ENCODE measurements around the gene ABO.
"Not testable (repeated sequence)": the region's sequence is repeated elsewhere in the genome, so short reads cannot be mapped to it uniquely, and the experiment has no call there.

Gene ABO

DNA sequence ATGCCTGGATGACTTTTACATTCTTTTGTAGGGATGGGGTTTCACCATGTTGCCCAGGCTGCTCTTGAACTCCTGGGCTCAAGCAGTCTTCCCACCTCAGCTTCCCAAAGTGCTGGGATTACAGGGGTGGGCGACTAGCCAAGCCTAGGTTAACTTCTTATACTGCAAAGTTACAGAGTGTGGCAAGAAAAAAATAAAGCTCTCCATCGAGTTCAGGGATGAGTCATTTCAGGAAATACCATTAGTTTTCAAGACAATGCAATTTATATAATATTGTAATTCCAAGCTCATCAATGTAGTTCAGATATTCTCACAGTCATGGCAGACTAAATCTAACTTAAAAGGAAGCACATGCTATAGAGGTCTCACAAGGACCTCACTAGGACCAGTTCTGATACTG is 11.5 kb upstream of the ABO start:
- DNase-seq, result no peak

DNA sequence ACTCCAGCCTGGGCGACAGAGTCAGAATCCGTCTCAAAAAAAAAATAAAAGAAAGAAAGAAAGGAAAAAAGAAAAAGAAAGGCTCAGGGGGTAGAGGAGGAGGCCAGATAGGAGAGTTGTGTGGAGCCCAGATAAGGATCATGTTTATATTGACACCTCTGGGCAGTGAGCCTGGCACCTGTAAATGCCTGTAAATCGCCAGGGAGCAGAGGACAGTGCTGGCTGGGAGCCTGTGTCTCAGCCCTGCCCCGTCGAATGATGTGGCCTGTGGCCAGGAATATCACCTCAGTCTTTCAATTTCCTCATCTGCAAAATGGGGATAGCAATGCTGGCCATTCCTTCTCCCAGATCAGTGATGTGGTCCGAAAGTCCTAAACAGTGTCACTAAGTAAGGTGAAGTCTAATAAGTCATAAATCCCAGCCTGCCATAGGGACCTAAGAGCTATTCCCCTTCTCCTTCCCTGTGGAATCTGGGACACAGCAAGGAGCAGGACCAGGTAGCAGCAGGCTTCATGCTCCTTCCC is 10.3 kb upstream of the ABO start:
- DNase-seq, result no peak

DNA sequence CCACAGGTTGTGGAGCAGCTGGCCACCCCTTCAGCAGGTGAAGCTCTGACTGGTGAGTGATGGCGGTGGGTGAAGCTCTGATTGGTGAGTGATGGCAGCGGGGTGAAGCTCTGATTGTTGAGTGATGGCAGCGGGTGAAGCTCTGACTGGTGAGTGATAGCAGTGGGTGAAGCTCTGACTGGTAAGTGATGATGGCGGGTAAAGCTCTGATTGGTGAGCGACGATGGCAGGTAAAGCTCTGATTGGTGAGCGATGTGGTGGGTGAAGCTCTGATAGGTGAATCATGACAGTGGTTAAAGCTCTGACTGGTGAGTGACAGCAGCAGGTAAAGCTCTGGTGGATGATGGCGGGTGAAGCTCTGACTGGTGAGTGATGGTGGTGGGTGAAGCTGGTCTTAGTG is 9.4 kb upstream of the ABO start:
- DNase-seq, result no peak

DNA sequence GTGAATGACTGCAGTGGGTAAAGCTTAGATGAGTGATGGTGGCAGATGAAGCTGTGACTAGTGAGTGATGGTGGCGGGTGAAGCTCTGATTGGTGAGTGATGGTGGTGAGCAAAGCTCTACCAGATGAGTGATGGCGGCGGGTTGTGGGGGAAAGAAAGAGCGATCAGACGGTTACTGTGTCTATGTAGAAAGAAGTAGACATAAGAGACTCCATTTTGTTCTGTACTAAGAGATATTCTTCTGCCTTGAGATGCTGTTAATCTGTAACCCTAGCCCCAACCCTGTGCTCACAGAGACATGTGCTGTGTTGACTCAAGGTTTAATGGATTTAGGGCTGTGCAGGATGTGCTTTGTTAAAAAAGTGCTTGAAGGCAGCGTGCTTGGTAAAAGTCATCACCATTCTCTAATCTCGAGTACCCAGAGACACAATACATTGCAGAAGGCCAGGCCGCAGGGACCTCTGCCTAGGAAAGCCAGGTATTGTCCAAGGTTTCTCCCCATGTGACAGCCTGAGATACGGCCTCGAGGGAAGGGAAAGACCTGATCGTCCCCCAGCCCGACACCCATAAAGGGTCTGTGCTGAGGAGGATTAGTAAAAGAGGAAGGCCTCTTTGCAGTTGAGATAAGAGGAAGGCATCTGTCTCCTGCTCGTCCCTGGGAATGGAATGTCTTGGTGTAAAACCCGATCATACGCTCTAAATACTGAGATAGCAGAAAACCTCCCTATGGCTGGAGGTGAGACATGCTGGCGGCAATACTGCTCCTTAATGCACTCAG is 8.4 kb upstream of the ABO start:
- DNase-seq, result not testable (repeated sequence)

DNA sequence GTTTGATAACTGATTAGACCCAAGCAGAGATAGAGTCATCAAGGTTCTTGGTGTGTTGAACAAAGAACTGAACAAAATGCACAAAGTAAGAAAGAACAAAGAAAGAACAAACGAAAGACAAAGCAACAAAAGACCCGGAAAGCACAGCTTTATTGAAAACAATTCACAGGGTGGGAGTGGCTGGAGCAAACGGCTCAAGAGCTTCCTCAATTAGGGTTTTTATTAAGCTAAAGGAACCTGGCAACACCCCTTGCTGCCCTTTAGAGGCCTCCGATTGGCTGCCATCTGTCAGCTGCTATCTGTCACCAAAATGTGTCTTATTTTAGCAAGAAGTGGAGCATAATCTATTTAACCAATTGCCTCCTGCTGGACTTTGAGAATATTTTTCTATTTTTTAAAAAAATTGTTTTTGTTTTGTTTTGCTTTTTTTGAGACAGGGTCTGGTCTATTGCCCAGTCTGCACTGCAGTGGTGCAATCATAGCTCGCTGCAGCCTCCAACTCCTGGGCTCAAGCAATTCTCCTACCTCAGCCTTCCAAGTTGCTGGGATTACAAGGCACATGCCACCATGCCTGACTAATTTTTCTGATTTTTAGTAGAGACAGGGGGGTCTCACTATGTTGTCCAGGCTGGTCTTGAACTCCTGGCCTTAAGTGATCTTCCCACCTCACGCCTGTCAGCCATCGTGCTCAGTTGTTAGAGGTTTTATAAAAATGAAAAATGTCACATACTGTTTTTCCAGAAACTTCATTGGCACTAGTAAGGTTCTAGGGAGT is 7.7 kb upstream of the ABO start:
- no peak for DNase-seq

DNA sequence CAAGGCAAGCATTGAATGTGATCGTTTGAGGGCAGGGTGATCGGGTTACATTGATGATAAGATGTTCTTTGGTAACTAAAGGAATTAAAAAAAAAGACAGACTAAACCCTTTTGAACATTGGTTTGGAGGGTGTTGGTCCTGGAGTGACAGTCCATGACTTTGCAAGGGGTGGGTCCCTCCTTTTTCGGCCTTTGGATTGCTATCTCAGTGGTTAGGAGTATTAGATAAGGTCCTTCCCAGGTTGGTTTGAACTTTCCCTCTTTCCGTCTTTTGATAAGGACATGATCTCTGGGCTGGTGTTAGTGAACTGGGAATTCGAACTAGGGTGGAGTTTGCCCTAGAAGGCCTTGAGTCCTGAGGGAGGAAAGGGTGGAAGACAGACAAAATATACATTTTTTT is 5.4 kb upstream of the ABO start:
- no peak for DNase-seq

DNA sequence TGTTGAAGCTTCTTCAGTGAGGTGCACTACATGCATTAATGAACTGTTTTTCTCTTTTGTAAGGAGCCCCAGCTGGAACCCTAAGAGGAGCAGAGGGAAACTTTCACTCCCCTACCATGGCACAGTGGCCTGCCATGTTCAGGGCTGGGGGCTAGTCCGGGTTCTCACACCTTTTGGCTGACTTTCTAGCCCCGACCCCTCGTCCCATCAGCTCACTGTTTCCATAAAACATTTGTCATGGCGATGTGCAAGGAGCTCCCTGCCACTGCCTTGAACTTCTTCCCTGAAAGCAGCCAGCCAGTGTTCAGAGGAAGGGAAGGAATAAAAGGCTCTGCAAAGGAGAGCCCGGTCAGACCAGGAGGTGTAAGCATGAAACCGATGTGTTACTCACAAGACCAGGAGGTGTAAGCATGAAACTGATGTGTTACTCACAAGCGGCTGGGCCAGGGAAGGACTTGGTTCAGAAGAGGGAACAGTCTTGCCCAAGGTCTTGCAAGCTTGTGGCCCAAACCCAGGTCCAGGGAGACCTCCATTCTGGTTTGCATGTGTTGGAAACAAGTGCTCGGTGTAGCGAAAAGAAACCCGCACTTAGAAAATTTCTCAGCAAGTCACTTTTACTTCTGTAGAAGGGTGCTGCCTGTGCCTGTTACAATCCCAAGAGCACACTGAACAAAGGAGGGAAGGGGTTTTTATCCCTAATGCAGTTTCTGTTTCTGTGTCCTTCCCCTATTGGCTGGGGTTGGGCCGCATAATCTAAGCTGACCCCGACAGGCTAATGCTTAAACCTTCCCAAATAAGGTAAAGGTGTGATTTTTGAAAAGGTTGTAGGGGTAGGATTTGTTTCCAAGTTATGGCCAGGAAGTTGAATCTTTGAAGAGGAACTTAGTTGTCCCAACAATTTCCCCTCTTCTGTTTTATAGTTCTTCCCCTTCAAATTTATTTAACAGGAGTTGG is 3.4 kb upstream of the ABO start:
- DNase-seq, result no peak

DNA sequence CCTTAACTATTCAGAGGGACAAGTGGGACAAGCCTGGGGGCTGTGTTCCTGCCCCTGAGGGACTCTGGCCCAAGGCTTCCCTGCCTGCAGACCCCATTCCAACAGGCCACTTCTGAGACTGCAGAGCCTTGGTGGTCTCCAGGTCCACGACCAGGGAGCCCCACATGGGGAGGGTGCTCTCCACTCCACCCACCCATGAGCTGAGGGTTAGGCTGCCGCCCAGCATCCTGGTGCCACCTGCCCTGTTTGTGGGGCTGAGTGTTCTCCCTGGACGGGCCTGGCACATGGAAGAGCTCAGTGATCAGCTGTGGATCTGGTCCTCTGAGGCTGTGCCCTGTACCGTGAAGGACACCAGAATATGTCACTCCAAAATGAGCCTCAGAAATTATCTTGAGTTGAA is 2.5 kb upstream of the ABO start:
- DNase-seq, result no peak

DNA sequence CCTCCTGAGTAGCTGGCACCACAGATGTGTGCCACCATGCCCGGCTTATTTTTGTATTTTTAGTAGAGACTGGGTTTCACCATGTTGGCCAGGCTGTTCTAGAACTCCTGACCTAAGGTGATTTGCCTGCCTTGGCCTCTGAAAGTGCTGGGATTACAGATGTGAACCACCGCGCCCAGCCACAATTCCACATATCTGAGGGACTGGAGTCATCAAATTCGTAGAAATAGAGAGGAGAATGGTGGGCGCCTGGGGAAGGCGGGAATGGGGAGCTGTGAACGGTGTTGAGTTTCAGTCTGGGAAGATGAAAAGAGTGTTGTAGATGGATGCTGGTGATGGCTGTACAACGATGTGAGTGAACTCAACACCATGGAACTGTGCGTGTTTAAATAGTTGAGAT is 1.9 kb upstream of the ABO start:
- DNase-seq, result no peak

DNA sequence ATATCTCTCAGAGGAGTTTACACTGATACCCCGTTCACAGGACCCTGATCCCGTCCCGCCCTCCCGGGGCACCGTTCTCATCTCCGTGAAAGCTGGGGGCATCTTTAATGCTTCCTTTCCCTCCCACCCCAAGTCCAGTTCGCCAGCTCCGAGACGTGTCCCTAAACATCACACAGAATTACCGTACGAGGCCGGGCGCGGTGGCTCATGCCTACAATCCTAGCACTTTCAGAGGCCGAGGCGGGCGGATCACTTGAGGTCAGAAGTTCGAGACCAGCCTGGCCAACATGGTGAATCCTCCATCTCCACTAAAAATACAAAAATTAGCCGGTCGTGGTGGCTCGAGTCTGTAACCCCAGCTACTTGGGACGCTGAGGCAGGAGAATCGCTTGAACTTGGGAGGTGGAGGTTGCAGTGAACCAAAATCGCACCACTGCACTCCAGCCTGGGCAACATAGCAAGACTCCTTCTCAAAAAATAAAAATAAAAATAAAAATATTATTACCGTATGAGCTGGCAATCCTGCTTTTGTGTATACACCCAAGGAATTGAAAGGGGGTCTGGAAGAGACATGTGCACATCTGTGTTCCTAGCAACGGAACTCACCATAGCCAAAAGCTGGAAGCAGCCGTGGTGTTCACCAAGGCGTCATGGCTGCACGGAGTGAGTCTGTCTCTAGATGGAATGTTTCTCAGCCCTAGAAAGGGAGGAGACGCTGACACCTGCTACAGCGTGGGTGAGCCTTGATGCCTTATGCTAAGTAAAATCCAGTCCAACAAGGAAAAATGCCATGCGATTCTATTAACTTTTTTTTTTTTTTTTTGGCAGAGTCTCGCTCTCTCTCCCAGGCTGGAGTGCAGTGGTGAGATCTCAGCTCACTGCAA is 1.2 kb upstream of the ABO start:
- no peak for DNase-seq

DNA sequence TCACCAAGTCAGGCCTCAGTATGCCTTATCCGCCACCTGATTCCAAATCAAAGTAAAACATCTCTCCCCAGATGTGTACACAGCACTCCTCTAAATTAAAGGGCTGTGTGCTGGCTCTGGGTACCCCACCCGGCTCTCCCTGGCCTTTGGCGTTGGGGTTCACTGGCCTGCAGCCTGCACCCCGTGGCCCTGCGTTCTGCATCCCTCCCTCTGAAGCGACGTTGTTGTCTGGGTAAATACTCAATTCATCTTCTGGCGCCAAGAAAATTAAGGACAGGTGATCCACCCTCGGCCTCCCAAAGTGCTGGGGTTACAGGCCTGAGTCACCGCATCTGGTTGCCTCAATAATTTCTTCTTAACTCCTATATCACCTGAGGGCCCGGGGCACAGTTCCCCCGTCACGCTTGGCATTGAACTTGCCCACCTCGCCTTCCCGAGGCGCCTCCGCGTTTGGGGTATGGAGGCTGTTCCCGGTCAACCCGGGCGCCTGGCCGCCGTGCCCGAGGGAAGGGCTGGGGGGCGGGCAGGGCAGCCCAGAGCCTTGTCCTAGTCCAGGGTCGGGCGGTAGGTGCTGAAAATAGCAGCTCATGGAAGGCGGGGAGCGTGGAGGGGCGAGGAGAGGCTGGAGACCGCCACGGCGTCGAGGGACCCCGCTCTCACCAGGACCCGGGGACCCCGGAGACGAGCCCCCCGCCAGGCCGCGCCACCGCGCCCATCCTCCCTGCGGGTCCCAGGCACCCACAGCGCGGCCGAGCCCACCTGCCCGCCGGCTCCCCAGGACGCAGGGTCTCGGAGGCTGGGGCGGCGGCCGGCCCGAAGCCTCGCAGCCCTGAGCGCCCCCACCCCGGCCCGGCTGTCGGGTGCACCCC is 531 bp downstream of the ABO start:
- DNase-seq, result no peak

DNA sequence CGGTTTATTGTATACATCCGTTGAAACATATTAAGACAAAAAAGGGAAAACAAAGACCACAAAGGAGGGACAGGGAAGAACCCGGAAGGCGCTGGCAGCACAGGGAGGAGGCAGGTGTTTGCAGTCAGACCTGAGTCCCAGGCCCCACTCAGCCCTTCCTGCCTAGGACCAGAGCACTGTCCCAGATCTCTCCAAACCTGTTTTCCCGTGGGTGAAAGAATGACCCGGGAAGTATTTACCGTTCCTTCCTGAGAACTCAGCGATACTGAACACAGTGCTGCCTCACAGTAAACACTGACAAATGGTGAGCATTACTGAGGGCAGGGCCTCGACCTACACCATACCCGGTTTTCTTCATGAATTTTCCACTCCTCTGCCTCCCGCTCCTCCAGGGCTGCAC is 1.2 kb downstream of the ABO start:
- DNase-seq, result no peak

DNA sequence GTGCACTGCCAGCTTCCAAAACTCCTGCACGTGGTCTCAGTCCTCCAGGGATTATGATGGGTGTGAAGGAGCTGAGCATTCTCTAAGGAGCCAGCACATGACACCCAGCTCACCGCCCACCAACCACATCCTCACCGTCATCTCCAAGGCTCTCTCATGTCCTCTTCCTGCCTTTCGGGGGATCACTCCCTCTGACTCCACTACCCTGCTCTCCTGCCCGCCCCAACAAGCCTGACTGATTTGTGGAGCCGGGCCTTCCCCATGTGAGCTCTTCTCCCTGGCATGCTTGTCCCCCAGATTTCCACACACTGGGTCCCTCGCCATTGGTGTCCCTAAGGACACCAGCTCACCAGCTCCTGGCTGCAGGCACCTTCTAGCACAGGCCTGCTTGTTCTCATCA is 1.9 kb downstream of the ABO start:
- DNase-seq, result no peak

DNA sequence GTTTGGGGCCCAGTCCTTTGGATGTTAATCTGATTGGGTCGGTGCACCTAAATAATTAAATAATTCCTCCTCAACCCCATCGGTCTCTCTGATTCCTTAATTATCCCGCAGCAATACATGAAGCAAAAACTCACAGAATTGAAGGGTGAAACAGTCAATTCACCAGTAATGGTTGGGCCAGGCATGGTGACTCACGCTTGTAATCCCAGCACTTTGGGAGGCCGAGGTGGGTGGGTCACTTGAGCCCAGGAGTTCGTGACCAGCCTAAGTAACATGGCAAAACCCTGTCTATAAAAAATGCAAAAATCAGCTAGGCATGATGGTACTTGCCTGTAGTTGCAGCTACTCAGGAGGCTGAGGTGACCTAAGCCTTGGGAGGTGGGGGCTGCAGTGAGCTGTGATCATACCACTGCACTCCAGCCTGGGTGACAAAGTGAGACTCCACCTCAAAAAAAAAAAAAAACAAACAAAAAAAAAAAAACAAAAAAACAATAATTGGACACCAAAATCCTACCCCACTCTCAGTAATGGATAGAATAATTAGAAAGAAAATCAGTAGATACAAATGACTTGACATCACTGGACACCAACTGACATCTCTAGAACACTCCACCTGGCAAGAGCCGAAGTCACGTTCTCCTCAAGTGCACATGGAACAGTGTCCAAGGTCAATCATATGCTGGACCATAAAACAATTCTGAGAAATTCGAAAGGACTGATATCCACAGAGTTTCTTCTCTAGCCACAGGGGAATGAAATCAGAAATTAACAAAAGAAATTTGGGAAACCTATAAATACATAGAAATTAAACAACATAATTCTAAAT is 5.3 kb downstream of the ABO start:
- DNase-seq, result no peak

DNA sequence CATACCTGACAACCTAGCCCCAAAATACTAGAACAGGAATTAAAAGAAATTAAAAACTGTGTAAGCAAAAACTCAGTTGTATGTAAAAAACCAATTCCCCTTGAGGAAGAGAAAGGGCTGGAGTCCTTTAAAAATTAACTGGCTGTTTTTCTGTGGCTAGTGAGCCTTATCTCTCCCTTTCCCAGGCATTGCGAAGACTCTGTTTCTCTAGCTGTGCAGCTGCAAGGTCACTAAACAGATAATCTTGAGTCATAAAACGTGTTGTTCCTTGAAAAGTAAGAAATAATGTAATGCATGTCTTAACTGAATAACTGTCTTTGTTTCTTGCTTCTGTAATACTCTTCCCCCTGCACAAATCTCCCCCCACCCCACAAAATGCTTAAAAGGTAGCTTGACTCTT is 5.9 kb downstream of the ABO start:
- not testable (repeated sequence) for DNase-seq

DNA sequence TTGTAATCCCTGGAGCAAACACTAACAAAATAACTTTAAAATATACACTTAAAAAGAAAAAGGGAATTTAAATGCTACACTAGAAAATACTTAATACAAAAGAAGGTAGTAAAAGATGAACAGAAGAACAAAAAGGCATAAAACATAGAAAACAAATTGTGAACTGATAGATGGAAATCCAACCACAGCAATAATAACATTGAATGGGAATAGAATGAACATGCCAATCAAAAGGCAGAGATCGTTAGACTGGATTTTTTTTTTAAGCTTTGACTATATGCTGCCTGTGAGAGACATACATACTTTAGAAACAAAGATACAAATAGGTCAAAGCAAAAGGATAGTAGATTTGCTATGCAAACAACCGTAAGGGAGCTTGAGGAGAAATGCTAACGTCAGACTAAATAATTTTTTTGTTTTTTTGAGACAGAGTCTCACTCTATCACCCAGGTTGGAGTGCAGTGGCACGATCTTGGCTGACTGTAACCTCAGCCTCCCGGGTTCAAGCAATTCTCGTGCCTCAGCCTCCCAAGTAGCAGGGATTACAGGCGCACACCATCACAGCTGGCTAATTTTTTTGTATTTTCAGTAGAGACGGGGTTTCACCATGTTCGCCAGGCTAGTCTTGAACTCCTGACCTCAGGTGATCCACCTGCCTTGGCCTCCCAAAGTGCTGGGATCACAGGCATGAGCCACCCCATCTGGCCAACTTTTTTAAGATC is 6.5 kb downstream of the ABO start:
- DNase-seq, result no peak

DNA sequence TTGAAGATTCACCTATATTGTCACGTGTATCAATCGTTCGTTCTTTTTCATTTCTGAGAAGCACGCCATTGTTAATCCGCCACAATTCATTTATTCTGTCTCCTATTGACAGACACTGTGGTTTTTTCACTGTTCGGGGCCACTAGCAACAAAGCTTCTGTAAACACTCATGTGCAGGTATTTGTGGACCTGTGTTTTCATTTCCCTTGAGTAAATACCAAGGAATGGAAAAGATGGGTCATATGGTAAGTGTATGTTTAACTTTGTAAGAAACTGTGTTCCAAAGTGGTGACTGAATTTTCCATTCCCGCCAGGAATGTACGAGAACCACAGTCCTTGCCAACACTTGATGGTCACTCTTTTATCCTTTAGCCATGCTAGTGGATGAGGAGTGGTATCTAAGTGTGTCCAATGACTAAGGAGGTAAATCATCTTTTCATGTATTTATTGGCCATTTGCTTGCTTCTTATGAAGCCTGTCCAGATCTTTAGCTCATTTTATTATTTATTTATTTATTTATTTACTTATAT is 10.7 kb downstream of the ABO start:
- no peak for DNase-seq

DNA sequence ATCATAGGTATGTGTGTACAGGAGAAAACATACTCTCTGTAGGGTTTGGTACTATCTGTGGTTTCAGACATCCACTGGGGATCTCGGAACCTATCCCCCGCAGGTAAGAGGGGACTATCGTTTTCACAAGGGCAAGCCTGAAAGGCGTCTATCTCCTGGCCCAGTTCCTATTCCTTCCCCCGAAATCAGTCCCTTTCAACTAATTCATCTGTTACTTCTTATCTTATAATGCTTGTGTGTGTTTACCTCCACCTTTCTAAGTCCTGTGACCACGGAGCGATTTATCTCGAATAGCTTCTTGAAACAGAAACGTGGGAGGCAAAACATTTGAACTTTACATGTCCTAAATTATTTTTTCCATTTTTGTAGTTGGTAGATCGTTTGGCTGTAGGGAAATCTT is 11.4 kb downstream of the ABO start:
- no peak for DNase-seq

DNA sequence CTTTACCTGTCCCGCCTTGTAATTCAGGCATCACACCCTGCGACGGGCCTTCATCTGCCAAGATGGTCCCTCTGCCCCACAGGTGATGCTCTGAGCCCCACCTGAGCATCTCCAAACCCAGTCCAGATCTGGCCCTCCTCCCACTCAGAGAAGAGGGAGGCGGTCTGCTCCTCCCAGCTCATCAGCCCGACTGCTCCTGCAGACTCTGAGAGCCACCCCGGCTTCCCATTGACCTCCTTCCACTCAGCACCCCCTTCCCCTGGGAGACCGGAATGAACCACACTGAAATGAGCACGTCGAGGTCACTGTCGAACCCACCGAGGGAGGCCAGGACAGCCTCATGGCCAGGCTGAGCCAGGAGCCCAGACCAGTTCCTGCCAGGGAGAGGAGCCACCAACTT is 12.8 kb downstream of the ABO start:
- no peak for DNase-seq

All from activated CD4-positive, alpha-beta T cell treated with anti-CD3 and anti-CD28 coated beads, Interleukin-2, Interleukin-6, amounts not matched to agents 100 ng/mL and 50 ng/mL, durations not matched to agents 16 hours and 8 hours (primary cell).